GM21515 (cell line): ENCODE data around the gene AMD1.
"Not testable (repeated sequence)": the region's sequence is repeated elsewhere in the genome, so short reads cannot be mapped to it uniquely, and the experiment has no call there.

Source experiments
- ATAC-seq: cut with Tn5 transposase; IDR thresholded peaks from one replicate; pipeline ENCODE4 v1.9.1; 2021; ENCODE audit not compliant: unreplicated experiment

AMD1 gene

GRCh38 chr6:110873981-110874879, at the start of gene AMD1:
Gene AMD1 (plus strand): TSS chr6:110874785. CDS start chr6:110875106, 321 bp downstream.
- peak; percentile 66 for ATAC-seq

GRCh38 chr6:110826236-110827129, 48.1 kb upstream of the AMD1 start:
- ATAC-seq, result no peak

- no peak for ATAC-seq
Observed at GRCh38 chr6:110828396-110828795, 46.2 kb upstream of the AMD1 start.

GRCh38 chr6:110831405-110831804, 43.2 kb upstream of the AMD1 start:
- ATAC-seq, result no peak

GRCh38 chr6:110833831-110834230, 40.8 kb upstream of the AMD1 start:
- ATAC-seq, result no peak

- not testable (repeated sequence) for ATAC-seq
Observed at GRCh38 chr6:110835751-110836150, 38.8 kb upstream of the AMD1 start.

GRCh38 chr6:110841266-110841665, 33.3 kb upstream of the AMD1 start:
- ATAC-seq, result no peak

- ATAC-seq, result no peak
Observed at GRCh38 chr6:110849781-110850180, 24.8 kb upstream of the AMD1 start.

- ATAC-seq, result no peak
Observed at GRCh38 chr6:110852773-110853172, 21.8 kb upstream of the AMD1 start.

- ATAC-seq, result no peak
Observed at GRCh38 chr6:110853754-110854477, 20.7 kb upstream of the AMD1 start.

GRCh38 chr6:110856296-110856695, 18.3 kb upstream of the AMD1 start:
- ATAC-seq, result no peak

GRCh38 chr6:110858016-110858415, 16.6 kb upstream of the AMD1 start:
- ATAC-seq, result no peak

- no peak for ATAC-seq
Observed at GRCh38 chr6:110858562-110859214, 15.9 kb upstream of the AMD1 start.

- no peak for ATAC-seq
Observed at GRCh38 chr6:110859335-110859792, 15.2 kb upstream of the AMD1 start.

GRCh38 chr6:110864824-110865223, 9.8 kb upstream of the AMD1 start:
- no peak for ATAC-seq

GRCh38 chr6:110874880-110875547, 429 bp downstream of the AMD1 start:
- ATAC-seq, result peak; percentile 4

- ATAC-seq, result peak; percentile 14
Observed at GRCh38 chr6:110875548-110876169, 1.1 kb downstream of the AMD1 start.

- ATAC-seq, result peak; percentile 39
Observed at GRCh38 chr6:110876170-110876773, 1.7 kb downstream of the AMD1 start.
